22Rv1 (cell line): ENCODE results near the gene ARHGAP6.

Experiments
- CTCF ChIP-seq: fragments of 450-650 bp; IDR thresholded peaks from 2 replicates; pipeline ENCODE4 v1.5.1; 2017; ENCODE audit warnings: mild to moderate bottlenecking
- ZFX ChIP-seq: fragments of 450-650 bp; IDR thresholded peaks from 2 replicates; pipeline ENCODE4 v1.6.1; 2017; ENCODE audit warnings: antibody characterized with exemption, borderline replicate concordance

GRCh38 chrX:11647138-11647537, 18.6 kb downstream of the ARHGAP6 start:
- TF ChIP-seq CTCF, result no peak
- no peak for TF ChIP-seq ZFX
